Esophagus (tissue), 2 donors: ENCODE data around the gene EP400. TPM values are rescaled to one million over a fixed set of nuclear protein-coding genes. Genes with fewer than 3 reads are reported as not detected.

Source experiments
- H3K27ac ChIP-seq, 2 donors: one replicate each; pipeline ENCODE4 v1.5.1; 2013; ENCODE audit warnings: low read depth in 2 of 2, mild to moderate bottlenecking in 2 of 2, inconsistent platforms in 1 of 2, low read length in 1 of 2, moderate library complexity in 1 of 2
- H3K27me3 ChIP-seq, 2 donors: one replicate each; pipeline ENCODE4 v1.6.1; 2013; ENCODE audit warnings: low read length in 2 of 2, control low read depth in 1 of 2, mild to moderate bottlenecking in 1 of 2; ENCODE audit not compliant: insufficient read depth in 2 of 2, control insufficient read depth in 1 of 2
- H3K36me3 ChIP-seq, 2 donors: one replicate each; pipeline ENCODE4 v1.6.1; 2013; ENCODE audit warnings: low read length in 1 of 2; ENCODE audit not compliant: control insufficient read depth in 2 of 2, insufficient read depth in 2 of 2
- H3K4me1 ChIP-seq, 2 donors: one replicate each; pipeline ENCODE4 v1.6.1; 2013; ENCODE audit warnings: low read length in 1 of 2; ENCODE audit not compliant: control insufficient read depth in 2 of 2, insufficient read depth in 2 of 2
- H3K4me3 ChIP-seq, 2 donors: one replicate each; pipeline ENCODE4 v1.5.1; 2013; ENCODE audit warnings: low read length in 2 of 2, mild to moderate bottlenecking in 2 of 2, low read depth in 1 of 2, moderate library complexity in 1 of 2
- H3K9me3 ChIP-seq, 2 donors: one replicate each; pipeline ENCODE4 v1.6.1; 2013; ENCODE audit warnings: mild to moderate bottlenecking in 2 of 2, low read depth in 1 of 2, low read length in 1 of 2, moderate library complexity in 1 of 2; ENCODE audit not compliant: control insufficient read depth in 2 of 2, insufficient read depth in 1 of 2
- WGBS, 2 donors: extraction: QIAGEN DNeasy Blood & Tissue Kit; methylation state at CpG; one replicate each; pipeline ENCODE4 v1.1.7; 2013; 5-methylcytosine and 5-hydroxymethylcytosine counted together
- polyA plus RNA-seq, 2 donors: library from polyadenylated mRNA; stranded (reverse); fragments of 200-250 nt; gene quantifications; one replicate each; pipeline ENCODE4 v1.2.3, GENCODE V29; 2013
- donor health status: healthy with polysubstance abuse.
- donor health status: Bipolar disorder and iron deficiency.

EP400 gene
- polyA plus RNA-seq, 2 donors = 8.9 to 17.1 TPM

GRCh38 chr12:131913666-131914065 lies 36.1 kb upstream of the EP400 start:
- H3K36me3 ChIP-seq = peaks cover 20 to 81% of the 10 kb centered on the region in 2 donors
- H3K9me3 ChIP-seq = no peaks in the 10 kb centered on the region
- H3K4me3 ChIP-seq = no peak overlapping the region
- H3K27me3 ChIP-seq = no peaks in the 10 kb centered on the region
- peaks cover 0 to 10% of the 10 kb centered on the region in 2 donors for H3K4me1 ChIP-seq
- H3K27ac ChIP-seq = no peak overlapping the region
- WGBS, 2 donors = 87 to 93% methylated on average over 8 of the region's 8 CpGs

- no peaks in the 10 kb centered on the region for H3K27me3 ChIP-seq
- H3K36me3 ChIP-seq = peaks cover 14 to 79% of the 10 kb centered on the region in 2 donors
- no peaks in the 10 kb centered on the region for H3K9me3 ChIP-seq
- WGBS, 2 donors = 93 to 94% methylated on average over 14 of the region's 14 CpGs
- H3K4me1 ChIP-seq = peaks cover 0 to 10% of the 10 kb centered on the region in 2 donors
- H3K4me3 ChIP-seq = no peak overlapping the region
- no peak overlapping the region for H3K27ac ChIP-seq
Observed at GRCh38 chr12:131914179-131914702, 35.5 kb upstream of the EP400 start.

GRCh38 chr12:131915000-131915689 lies 34.6 kb upstream of the EP400 start:
- peaks cover 0 to 10% of the 10 kb centered on the region in 2 donors for H3K4me1 ChIP-seq
- no peaks in the 10 kb centered on the region for H3K27me3 ChIP-seq
- WGBS, 2 donors = 91% methylated on average over 20 of the region's 20 CpGs
- H3K36me3 ChIP-seq = peaks cover 8 to 79% of the 10 kb centered on the region in 2 donors
- no peaks in the 10 kb centered on the region for H3K9me3 ChIP-seq
- H3K4me3 ChIP-seq = no peak overlapping the region
- H3K27ac ChIP-seq = no peak overlapping the region

GRCh38 chr12:131915823-131916222 lies 33.9 kb upstream of the EP400 start:
- WGBS, 2 donors = 93 to 95% methylated on average over 21 of the region's 21 CpGs
- Histone ChIP-seq H3K4me3 (no peak overlapping the region), H3K4me1 (peaks cover 0 to 10% of the 10 kb centered on the region in 2 donors), H3K9me3 (no peaks in the 10 kb centered on the region), H3K36me3 (peaks cover 5 to 78% of the 10 kb centered on the region in 2 donors), H3K27ac (no peak overlapping the region), H3K27me3 (no peaks in the 10 kb centered on the region)

- Histone ChIP-seq H3K4me1 (peaks cover 0 to 8% of the 10 kb centered on the region in 2 donors), H3K36me3 (peaks cover 5 to 78% of the 10 kb centered on the region in 2 donors), H3K27me3 (no peaks in the 10 kb centered on the region), H3K27ac (no peak overlapping the region), H3K4me3 (no peak overlapping the region), H3K9me3 (no peaks in the 10 kb centered on the region)
- WGBS, 2 donors = 91% methylated on average over 36 of the region's 36 CpGs
Observed at GRCh38 chr12:131916306-131917138, 33.2 kb upstream of the EP400 start.

- WGBS, 2 donors = 76 to 80% methylated on average over 20 to 31 of the region's 31 CpGs
- Histone ChIP-seq H3K4me3 (no peak overlapping the region), H3K4me1 (peaks cover 0 to 7% of the 10 kb centered on the region in 2 donors), H3K36me3 (peaks cover 5 to 76% of the 10 kb centered on the region in 2 donors), H3K27me3 (no peaks in the 10 kb centered on the region), H3K27ac (no peak overlapping the region), H3K9me3 (no peaks in the 10 kb centered on the region)
Observed at GRCh38 chr12:131917139-131917710, 32.5 kb upstream of the EP400 start.

GRCh38 chr12:131917711-131918306 lies 31.9 kb upstream of the EP400 start:
- Histone ChIP-seq H3K36me3 (peaks cover 5 to 71% of the 10 kb centered on the region in 2 donors), H3K27ac (no peak overlapping the region), H3K9me3 (no peaks in the 10 kb centered on the region), H3K27me3 (no peaks in the 10 kb centered on the region), H3K4me3 (no peak overlapping the region), H3K4me1 (peaks cover 0 to under 1% of the 10 kb centered on the region in 2 donors)
- WGBS, 2 donors = 93% methylated on average over 18 of the region's 18 CpGs

GRCh38 chr12:131918311-131919050 lies 31.3 kb upstream of the EP400 start:
- Histone ChIP-seq H3K27ac (no peak overlapping the region), H3K36me3 (peaks cover 5 to 68% of the 10 kb centered on the region in 2 donors), H3K9me3 (no peaks in the 10 kb centered on the region), H3K27me3 (no peaks in the 10 kb centered on the region), H3K4me1 (no peaks in the 10 kb centered on the region), H3K4me3 (no peak overlapping the region)
- 84 to 90% methylated on average over 17 to 20 of the region's 20 CpGs for WGBS, 2 donors

GRCh38 chr12:131919051-131919347 lies 30.7 kb upstream of the EP400 start:
- Histone ChIP-seq H3K36me3 (peaks cover 5 to 65% of the 10 kb centered on the region in 2 donors), H3K27ac (no peak overlapping the region)
- WGBS, 2 donors = 90 to 92% methylated on average over 17 to 19 of the region's 19 CpGs

More at GRCh38 chr12:131919051-131919347, 30.7 kb upstream of the EP400 start:
- no peaks in the 10 kb centered on the region for H3K27me3 ChIP-seq
- H3K4me3 ChIP-seq = no peak overlapping the region
- H3K9me3 ChIP-seq = no peaks in the 10 kb centered on the region
- no peaks in the 10 kb centered on the region for H3K4me1 ChIP-seq
